Uterus (tissue), 4 donors: Measurements from ENCODE around the gene IL37. TPM values are rescaled to one million over a fixed set of nuclear protein-coding genes. Genes with fewer than 3 reads are reported as not detected.

Experiments used
- DNase-seq, 2 donors: peaks; one replicate each; pipeline ENCODE4 v3.0.0-alpha.2; 2019 to 2020
- H3K27ac ChIP-seq, 2 donors: fragments of 200-600 bp; sonication (generic); 1 replicate in 1 of 2; 2 replicates in 1 of 2; pipeline ENCODE4 v1.5.1; 2016 to 2018
- H3K27me3 ChIP-seq, 2 donors: fragments of 200-600 bp; sonication (generic); one replicate each; pipeline ENCODE4 v1.5.1; 2018 to 2019; ENCODE audit warnings: control low read depth in 1 of 2
- H3K36me3 ChIP-seq, 2 donors: fragments of 200-600 bp; sonication (generic); one replicate each; pipeline ENCODE4 v1.5.1; 2019; ENCODE audit warnings: control low read depth in 1 of 2
- H3K4me1 ChIP-seq, 2 donors: fragments of 200-600 bp; sonication (generic); one replicate each; pipeline ENCODE4 v1.5.1; 2018 to 2019; ENCODE audit warnings: control low read depth in 1 of 2
- H3K4me3 ChIP-seq, 2 donors: fragments of 200-600 bp; sonication (generic); 1 replicate in 1 of 2; 2 replicates in 1 of 2; pipeline ENCODE4 v1.5.1; 2018 to 2019; ENCODE audit warnings: mild to moderate bottlenecking in 1 of 2
- H3K9me3 ChIP-seq, 2 donors: fragments of 200-600 bp; sonication (generic); one replicate each; pipeline ENCODE4 v1.5.1; 2019; ENCODE audit warnings: control low read depth in 1 of 2
- CTCF ChIP-seq, 4 experiments: fragments of 200-600 bp in 2 of 4; fragments of 450-650 bp in 2 of 4; sonication (generic) in 2 of 4; IDR thresholded peaks; one replicate each; pipeline ENCODE4 v1.5.1; 2016 to 2019; ENCODE audit warnings: antibody characterized with exemption in 4 of 4, mild to moderate bottlenecking in 2 of 4, moderate library complexity in 1 of 4
- POLR2A ChIP-seq, 2 donors: fragments of 450-650 bp; IDR thresholded peaks; one replicate each; pipeline ENCODE4 v1.6.1; 2016; ENCODE audit warnings: antibody characterized with exemption in 2 of 2, mild to moderate bottlenecking in 1 of 2, moderate library complexity in 1 of 2
- intact Hi-C: fragments of 100-400 bp; cut with DNase I; formaldehyde crosslinking; loops from one replicate; pipeline ENCODE4 v1.15.1; 2023; ENCODE audit warnings: low total_unique reads
- total RNA-seq, 4 donors: library from RNA; depleted of rRNA in 3 of 4; stranded (reverse); fragments of >200 nt in 3 of 4; gene quantifications; one replicate each; pipeline versions ENCODE4 v1.1.0 to v1.2.4, GENCODE V29; 2014 to 2023
- donor health status: DM: yes; HTN: yes; CAD: no.

IL37 gene
- total RNA-seq, 4 donors from 2014 or later: not detected

- no peak overlapping the region for H3K27ac ChIP-seq
- intact Hi-C loops: no loop called here
- H3K4me1 ChIP-seq: no peaks in the 10 kb centered on the region
- H3K27me3 ChIP-seq: no peaks in the 10 kb centered on the region
- TF ChIP-seq CTCF (IDR thresholded peaks at IDR 0.05): no peak
- TF ChIP-seq POLR2A (IDR thresholded peaks at IDR 0.05): no peak
- no peak overlapping the region for H3K4me3 ChIP-seq
- DNase-seq: no peak
- no peaks in the 10 kb centered on the region for H3K36me3 ChIP-seq
- no peaks in the 10 kb centered on the region for H3K9me3 ChIP-seq
These were observed 28.5 kb downstream of the IL37 start for GRCh38 chr2:112939425-112939824.

GRCh38 chr2:112940859-112941625, 30.1 kb downstream of the IL37 start:
- H3K36me3 ChIP-seq: no peaks in the 10 kb centered on the region
- no peak for TF ChIP-seq CTCF (IDR thresholded peaks at IDR 0.05)
- TF ChIP-seq POLR2A (IDR thresholded peaks at IDR 0.05): no peak
- intact Hi-C loops: no loop called here
- H3K27ac ChIP-seq: no peak overlapping the region
- H3K4me3 ChIP-seq: no peak overlapping the region
- H3K4me1 ChIP-seq: no peaks in the 10 kb centered on the region
- DNase-seq: no peak
- no peaks in the 10 kb centered on the region for H3K9me3 ChIP-seq
- H3K27me3 ChIP-seq: peaks cover 0 to 4% of the 10 kb centered on the region in 2 donors

DNA sequence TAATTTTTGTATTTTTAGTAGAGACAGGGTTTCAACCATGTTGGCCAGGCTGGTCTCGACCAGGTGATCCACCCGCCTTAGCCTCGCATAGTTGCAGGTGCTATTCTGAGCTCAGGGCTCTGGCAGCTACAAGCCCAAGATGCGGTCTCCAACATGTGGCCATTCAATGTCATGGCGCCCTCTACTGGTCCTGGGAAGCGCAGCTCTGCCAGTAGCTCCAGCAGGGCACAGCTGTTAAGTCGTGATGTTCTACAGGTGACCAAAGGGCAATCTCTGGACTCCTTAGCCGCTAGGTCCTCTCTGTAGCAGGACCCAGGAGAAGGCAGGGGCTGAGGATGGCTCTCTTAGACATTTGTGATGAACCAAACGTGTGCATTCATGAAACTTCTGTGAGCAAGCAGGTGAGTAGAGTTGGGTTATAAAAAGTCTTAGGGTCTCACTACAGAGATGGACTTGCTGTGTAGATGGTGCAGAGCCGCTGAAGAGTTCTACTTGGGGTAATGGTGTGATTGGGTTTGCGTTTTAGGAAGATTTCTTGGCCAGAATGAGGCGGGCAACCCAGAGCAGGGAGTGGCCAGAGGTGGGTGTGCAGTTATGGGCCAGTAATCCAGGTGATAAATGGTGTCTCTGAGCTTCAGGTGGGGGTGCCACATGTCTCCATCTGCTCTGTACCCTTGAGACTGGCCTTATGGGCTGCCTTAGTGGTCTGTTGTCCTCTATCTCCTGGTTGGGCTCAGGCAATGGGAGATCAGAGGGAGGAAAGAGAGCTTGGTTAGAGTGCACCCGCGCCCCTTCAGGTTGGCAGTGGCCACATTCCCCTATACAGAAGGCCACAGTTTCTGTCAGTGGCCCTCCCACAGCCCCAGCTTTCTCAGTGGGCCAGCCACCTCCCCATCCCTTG, 31.0 kb downstream of the IL37 start:
- Histone ChIP-seq H3K4me1 (no peaks in the 10 kb centered on the region), H3K9me3 (no peaks in the 10 kb centered on the region), H3K4me3 (no peak overlapping the region), H3K36me3 (no peaks in the 10 kb centered on the region), H3K27ac (no peak overlapping the region), H3K27me3 (peaks cover 0 to 4% of the 10 kb centered on the region in 2 donors)
- TF ChIP-seq CTCF (IDR thresholded peaks at IDR 0.05): peak in 3 of 4 experiments; percentile 24 to 38 (median 27)
- TF ChIP-seq POLR2A (IDR thresholded peaks at IDR 0.05): no peak
- DNase-seq: peak; percentile 20 to 23
- intact Hi-C loops: no loop called here

DNA sequence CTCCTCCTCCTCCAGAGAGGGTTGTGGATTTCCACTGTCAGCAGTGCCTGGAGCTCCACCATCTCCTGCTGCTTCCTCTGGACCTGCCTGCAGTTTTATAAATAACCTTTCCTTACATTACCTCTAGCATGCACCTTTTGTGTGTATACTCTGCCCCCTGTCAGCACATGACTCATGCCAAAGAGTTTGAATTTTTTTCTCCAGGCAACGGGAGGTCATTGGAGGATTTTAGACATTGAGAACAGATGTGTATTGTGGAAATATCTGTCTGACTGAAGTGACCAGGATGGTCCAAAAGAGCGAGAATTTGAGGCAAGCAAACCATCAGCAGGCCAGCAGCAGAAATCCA, 31.7 kb downstream of the IL37 start:
- Histone ChIP-seq H3K27ac (no peak overlapping the region), H3K4me1 (no peaks in the 10 kb centered on the region), H3K9me3 (no peaks in the 10 kb centered on the region), H3K4me3 (no peak overlapping the region), H3K27me3 (peaks cover 0 to 4% of the 10 kb centered on the region in 2 donors), H3K36me3 (no peaks in the 10 kb centered on the region)
- TF ChIP-seq CTCF (IDR thresholded peaks at IDR 0.05) (no peak), POLR2A (IDR thresholded peaks at IDR 0.05) (no peak)
- intact Hi-C loops: no loop called here
- DNase-seq: no peak

DNA sequence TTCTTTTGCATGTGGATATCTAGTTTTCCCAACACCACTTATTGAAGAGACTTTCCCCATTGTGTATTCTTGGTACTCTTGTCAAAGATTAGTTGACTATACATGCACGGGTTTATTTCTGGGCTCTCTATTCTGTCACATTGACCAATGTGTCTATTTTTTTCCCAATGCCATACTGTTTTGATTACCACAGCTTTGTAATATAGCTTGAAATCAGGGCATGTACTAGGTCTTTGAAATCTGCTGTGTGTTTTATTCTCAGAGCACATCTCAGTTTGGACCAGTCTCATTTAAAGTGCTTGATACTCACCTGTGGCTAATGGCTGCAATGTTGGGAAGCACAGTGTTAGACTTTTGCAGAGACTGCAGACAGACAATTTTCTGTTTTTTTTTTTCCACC, 34.0 kb downstream of the IL37 start:
- Histone ChIP-seq H3K4me3 (no peak overlapping the region), H3K27me3 (peaks cover 0 to 4% of the 10 kb centered on the region in 2 donors), H3K9me3 (no peaks in the 10 kb centered on the region), H3K27ac (no peak overlapping the region), H3K4me1 (no peaks in the 10 kb centered on the region), H3K36me3 (no peaks in the 10 kb centered on the region)
- intact Hi-C loops: no loop called here
- TF ChIP-seq POLR2A (IDR thresholded peaks at IDR 0.05): no peak
- no peak for TF ChIP-seq CTCF (IDR thresholded peaks at IDR 0.05)
- no peak for DNase-seq
